ENCODE measurements around the gene EPB41L4B.

Gene EPB41L4B

GRCh38 chr9:109166771-109167601 is 153.9 kb downstream of the EPB41L4B start, which contains the start of gene FRRS1L:
TSS of gene FRRS1L (minus strand) at chr9:109167249. CDS start at chr9:109167138, 111 bp downstream.
- no peak for DNase-seq (ENCODE audit: low read depth in 1 of 2, low spot score in 1 of 2)

GRCh38 chr9:109166171-109166770 is 154.6 kb downstream of the EPB41L4B start:
- no peak for DNase-seq (ENCODE audit: low read depth in 1 of 2, low spot score in 1 of 2)

GRCh38 chr9:109164042-109164441 is 156.8 kb downstream of the EPB41L4B start:
- no peak for DNase-seq (ENCODE audit: low read depth in 1 of 2, low spot score in 1 of 2)

GRCh38 chr9:109163194-109163593 is 157.7 kb downstream of the EPB41L4B start:
- DNase-seq (ENCODE audit: low read depth in 1 of 2, low spot score in 1 of 2) = no peak

- no peak for DNase-seq (ENCODE audit: low read depth in 1 of 2, low spot score in 1 of 2)
Observed at GRCh38 chr9:109162677-109163076, 158.2 kb downstream of the EPB41L4B start.

- DNase-seq (ENCODE audit: low read depth in 1 of 2, low spot score in 1 of 2) = no peak
Observed at GRCh38 chr9:109161471-109161870, 159.4 kb downstream of the EPB41L4B start.

- no peak for DNase-seq (ENCODE audit: low read depth in 1 of 2, low spot score in 1 of 2)
Observed at GRCh38 chr9:109159583-109159982, 161.3 kb downstream of the EPB41L4B start.

GRCh38 chr9:109158651-109159050 is 162.2 kb downstream of the EPB41L4B start:
- DNase-seq (ENCODE audit: low read depth in 1 of 2, low spot score in 1 of 2) = no peak

- DNase-seq (ENCODE audit: low read depth in 1 of 2, low spot score in 1 of 2) = no peak
Observed at GRCh38 chr9:109156708-109157107, 164.2 kb downstream of the EPB41L4B start.

- no peak for DNase-seq (ENCODE audit: low read depth in 1 of 2, low spot score in 1 of 2)
Observed at GRCh38 chr9:109150925-109151545, 169.8 kb downstream of the EPB41L4B start.

- DNase-seq (ENCODE audit: low read depth in 1 of 2, low spot score in 1 of 2) = no peak
Observed at GRCh38 chr9:109149722-109150121, 171.1 kb downstream of the EPB41L4B start.

- no peak for DNase-seq (ENCODE audit: low read depth in 1 of 2, low spot score in 1 of 2)
Observed at GRCh38 chr9:109149089-109149488, 171.8 kb downstream of the EPB41L4B start.

- DNase-seq (ENCODE audit: low read depth in 1 of 2, low spot score in 1 of 2) = no peak
Observed at GRCh38 chr9:109145051-109145450, 175.8 kb downstream of the EPB41L4B start.

GRCh38 chr9:109143881-109144562 is 176.8 kb downstream of the EPB41L4B start:
- DNase-seq (ENCODE audit: low read depth in 1 of 2, low spot score in 1 of 2) = no peak

GRCh38 chr9:109141375-109141774 is 179.5 kb downstream of the EPB41L4B start:
- DNase-seq (ENCODE audit: low read depth in 1 of 2, low spot score in 1 of 2) = no peak

GRCh38 chr9:109139851-109140250 is 181.0 kb downstream of the EPB41L4B start:
- DNase-seq (ENCODE audit: low read depth in 1 of 2, low spot score in 1 of 2) = no peak

- DNase-seq (ENCODE audit: low read depth in 1 of 2, low spot score in 1 of 2) = no peak
Observed at GRCh38 chr9:109138421-109138820, 182.4 kb downstream of the EPB41L4B start.

GRCh38 chr9:109134167-109134578 is 186.7 kb downstream of the EPB41L4B start:
- DNase-seq (ENCODE audit: low read depth in 1 of 2, low spot score in 1 of 2) = no peak

GRCh38 chr9:109133533-109133932 is 187.3 kb downstream of the EPB41L4B start:
- no peak for DNase-seq (ENCODE audit: low read depth in 1 of 2, low spot score in 1 of 2)

GRCh38 chr9:109132567-109133021 is 188.3 kb downstream of the EPB41L4B start:
- no peak for DNase-seq (ENCODE audit: low read depth in 1 of 2, low spot score in 1 of 2)

GRCh38 chr9:109129470-109130197 is 191.2 kb downstream of the EPB41L4B start:
- no peak for DNase-seq (ENCODE audit: low read depth in 1 of 2, low spot score in 1 of 2)

All from activated T-helper 1 cell treated with anti-CD3 and anti-CD28 coated beads, Interleukin-2, amount 50 U/mL, for 16 hours (primary cell).